Spinal cord (tissue), 10 donors: ENCODE measurements around the gene MITF. TPM values are rescaled to one million over a fixed set of nuclear protein-coding genes. Genes with fewer than 3 reads are reported as not detected.

ENCODE experiments used
- DNase-seq, 6 donors: peaks; one replicate each; pipeline versions ENCODE4 v3.0.0 to v3.0.0-alpha.2; 2013 to 2015; ENCODE audit warnings: low spot score in 6 of 6, low read depth in 4 of 6
- H3K27ac ChIP-seq: one replicate; pipeline ENCODE4 v1.5.1; 2013; ENCODE audit warnings: low read depth, low read length, control low read depth
- H3K27me3 ChIP-seq: one replicate; pipeline ENCODE4 v1.6.1; 2013; ENCODE audit warnings: low read length; ENCODE audit not compliant: control insufficient read depth, insufficient read depth
- H3K36me3 ChIP-seq: one replicate; pipeline ENCODE4 v1.6.1; 2013; ENCODE audit warnings: low read length; ENCODE audit not compliant: control insufficient read depth, insufficient read depth
- H3K4me1 ChIP-seq: one replicate; pipeline ENCODE4 v1.6.1; 2013; ENCODE audit warnings: low read length; ENCODE audit not compliant: control insufficient read depth, insufficient read depth
- H3K4me3 ChIP-seq: one replicate; pipeline ENCODE4 v1.5.1; 2013; ENCODE audit warnings: low read depth, low read length, control low read depth
- H3K9me3 ChIP-seq: one replicate; pipeline ENCODE4 v1.6.1; 2013; ENCODE audit warnings: low read length; ENCODE audit not compliant: control insufficient read depth, insufficient read depth
- WGBS: methylation state at CpG from one replicate; pipeline ENCODE4 v1.1.5; 2013; ENCODE audit warnings: missing lambda C conversion rate; ENCODE audit not compliant: insufficient coverage; 5-methylcytosine and 5-hydroxymethylcytosine counted together
- polyA plus RNA-seq, 2 donors: library from polyadenylated mRNA; unstranded; fragments of 120-200 nt; gene quantifications; one replicate each; pipeline ENCODE4 v1.2.1, GENCODE V29; 2013; ENCODE audit not compliant: insufficient read length in 2 of 2
- total RNA-seq, 2 donors: library from RNA; depleted of rRNA in 1 of 2; stranded (reverse); fragments of 120-200 nt in 1 of 2; fragments of >200 nt in 1 of 2; gene quantifications; one replicate each; pipeline versions ENCODE4 v1.2.3 to v1.2.4, GENCODE V29; 2013 to 2014
- donor health status: healthy.

Gene MITF
- total and polyA plus RNA-seq, 4 donors, result 4.5 to 11.7 (median 9.0) TPM

DNA sequence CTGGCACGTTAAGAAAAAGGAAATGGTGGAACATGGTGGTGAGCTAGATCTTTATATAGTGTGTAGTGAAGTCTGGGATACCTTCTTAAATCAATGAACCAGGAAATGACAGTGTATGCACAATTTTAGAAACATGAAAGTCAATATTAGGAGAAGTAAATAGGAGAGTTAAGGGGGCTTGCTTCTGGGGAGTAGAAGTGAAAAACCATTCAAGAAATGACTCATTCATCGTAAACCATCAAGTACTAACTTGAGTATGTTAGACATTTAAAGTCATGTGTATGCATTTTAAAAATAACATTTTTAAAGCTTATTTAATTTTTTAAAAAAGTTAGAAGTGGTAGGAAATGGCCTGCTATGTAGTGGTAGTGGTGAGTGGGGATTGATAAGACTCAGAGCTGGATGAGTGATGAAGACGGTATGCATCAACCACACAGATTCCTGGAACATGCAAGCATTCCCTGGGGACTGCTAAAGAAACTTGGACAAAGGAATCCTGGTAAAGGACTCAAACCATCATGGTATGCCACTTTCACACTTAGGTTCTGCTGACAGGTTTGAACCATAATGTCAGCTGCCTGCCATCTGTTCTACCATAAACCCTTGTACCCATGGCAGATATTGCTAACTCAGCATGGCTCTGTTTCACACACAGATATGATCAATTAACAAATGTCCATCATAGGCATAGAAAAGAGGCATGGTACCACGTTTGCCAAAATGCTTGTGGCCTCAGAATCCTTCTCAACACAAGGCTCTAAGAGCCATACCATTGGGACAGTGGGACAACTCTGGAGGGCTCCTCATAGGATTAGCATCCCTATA lies 28.9 kb upstream of the MITF start:
- Histone ChIP-seq H3K4me1 (no peaks in the 10 kb centered on the region), H3K27ac (no peak overlapping the region), H3K36me3 (no peaks in the 10 kb centered on the region), H3K4me3 (no peak overlapping the region), H3K9me3 (no peaks in the 10 kb centered on the region), H3K27me3 (no peaks in the 10 kb centered on the region)
- whole genome bisulfite sequencing, result 89% methylated on average over 2 of the region's 4 CpGs
- no peak for DNase-seq

DNA sequence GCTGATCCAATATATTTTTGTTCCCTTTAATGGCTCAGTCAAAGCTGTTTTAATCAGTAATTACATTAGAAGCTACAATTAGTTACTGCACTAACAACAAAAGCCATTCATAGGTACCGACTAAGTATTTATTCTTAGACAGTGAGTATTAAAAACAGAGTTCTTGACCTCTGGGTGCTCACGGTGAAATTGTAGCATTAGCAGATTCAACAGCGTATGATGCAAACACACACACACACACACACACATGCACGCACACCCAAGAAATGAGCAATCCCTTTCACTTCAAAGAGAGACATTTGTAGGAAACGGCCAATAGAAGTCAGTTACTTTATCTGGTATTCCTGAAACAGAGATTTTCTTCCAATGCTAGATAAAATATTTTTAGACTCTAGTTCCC lies 27.0 kb upstream of the MITF start:
- H3K4me1 ChIP-seq, result no peaks in the 10 kb centered on the region
- no peak overlapping the region for H3K27ac ChIP-seq
- no peak overlapping the region for H3K4me3 ChIP-seq
- no peaks in the 10 kb centered on the region for H3K9me3 ChIP-seq
- H3K36me3 ChIP-seq, result no peaks in the 10 kb centered on the region
- DNase-seq, result no peak
- WGBS, result no CpG with 5 or more reads among the region's 5 CpGs
- no peaks in the 10 kb centered on the region for H3K27me3 ChIP-seq

- DNase-seq, result no peak
- Histone ChIP-seq H3K4me3 (no peak overlapping the region), H3K9me3 (no peaks in the 10 kb centered on the region), H3K36me3 (no peaks in the 10 kb centered on the region), H3K27ac (no peak overlapping the region), H3K4me1 (no peaks in the 10 kb centered on the region), H3K27me3 (no peaks in the 10 kb centered on the region)
- no CpG with 5 or more reads among the region's 4 CpGs for WGBS
These were observed 26.3 kb upstream of the MITF start for GRCh38 chr3:69712933-69713332.

GRCh38 chr3:69715204-69715603 lies 24.1 kb upstream of the MITF start:
- Histone ChIP-seq H3K9me3 (no peaks in the 10 kb centered on the region), H3K27ac (no peak overlapping the region), H3K36me3 (no peaks in the 10 kb centered on the region), H3K4me1 (no peaks in the 10 kb centered on the region), H3K4me3 (no peak overlapping the region), H3K27me3 (no peaks in the 10 kb centered on the region)
- DNase-seq, result no peak
- WGBS, result no CpG with 5 or more reads among the region's 1 CpG

DNA sequence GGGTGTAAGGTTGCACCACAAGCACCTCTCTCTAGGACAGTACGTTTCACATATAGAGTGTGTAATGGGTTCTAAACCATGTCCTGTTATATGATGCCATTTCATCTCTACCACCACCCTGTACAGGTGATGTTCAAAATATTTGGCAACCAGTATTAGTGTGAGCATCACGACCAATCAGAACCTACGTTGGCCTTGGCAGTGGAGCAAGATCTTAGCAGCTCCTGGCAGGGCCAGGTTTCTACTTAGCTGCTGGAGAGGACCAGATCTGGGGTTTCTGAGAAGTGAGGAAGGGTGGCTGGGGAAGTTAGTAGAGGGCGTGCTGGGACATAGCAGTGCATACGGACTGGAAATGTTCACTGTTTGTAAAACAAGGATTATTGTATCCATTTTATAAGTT lies 23.1 kb upstream of the MITF start:
- Histone ChIP-seq H3K9me3 (no peaks in the 10 kb centered on the region), H3K36me3 (no peaks in the 10 kb centered on the region), H3K4me1 (no peaks in the 10 kb centered on the region), H3K27ac (no peak overlapping the region), H3K4me3 (no peak overlapping the region), H3K27me3 (no peaks in the 10 kb centered on the region)
- WGBS, result 76% methylated on average over 4 of the region's 5 CpGs
- DNase-seq, result peak in 1 of 6 donors; percentile 10

DNA sequence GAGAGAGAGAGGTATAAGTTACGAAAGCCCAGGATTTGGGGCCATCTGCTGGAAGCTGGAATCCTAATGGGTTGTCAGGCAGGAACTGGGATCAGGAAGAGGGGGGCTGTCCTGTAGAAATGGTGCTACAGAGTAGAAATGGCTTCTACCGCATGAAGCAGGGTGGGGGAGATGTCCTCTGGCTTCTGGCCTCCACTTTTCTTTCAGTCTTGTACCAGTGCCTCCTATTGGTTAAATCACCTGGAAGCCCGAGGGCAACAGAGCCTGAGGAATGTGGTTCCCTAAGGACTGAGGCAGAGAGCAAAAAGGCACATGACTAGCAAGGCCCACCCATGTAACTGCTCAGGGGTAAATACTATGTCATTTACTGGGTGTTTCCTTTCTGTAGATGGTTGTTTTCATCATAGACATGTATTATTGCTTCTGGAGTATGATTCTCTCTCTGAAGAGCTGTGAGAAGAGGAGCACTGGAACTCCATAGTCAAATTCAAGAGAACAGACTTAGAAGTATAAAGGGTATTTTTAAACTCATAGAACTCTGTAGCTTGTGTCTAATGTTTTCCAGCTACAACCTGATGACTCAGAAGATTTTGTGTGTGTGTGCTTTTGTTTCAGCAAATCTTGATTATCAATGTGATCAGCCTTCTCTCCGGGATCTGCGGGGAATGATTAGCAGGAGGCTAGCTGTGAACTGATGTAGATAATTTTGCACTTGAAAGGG lies 20.2 kb upstream of the MITF start:
- Histone ChIP-seq H3K9me3 (no peaks in the 10 kb centered on the region), H3K27ac (no peak overlapping the region), H3K4me1 (no peaks in the 10 kb centered on the region), H3K4me3 (no peak overlapping the region), H3K27me3 (no peaks in the 10 kb centered on the region), H3K36me3 (no peaks in the 10 kb centered on the region)
- DNase-seq, result peak in 1 of 6 donors; percentile 11
- WGBS, result 88% methylated on average over 3 of the region's 5 CpGs

- no peaks in the 10 kb centered on the region for H3K27me3 ChIP-seq
- 83% methylated on average over 1 of the region's 3 CpGs for WGBS
- H3K36me3 ChIP-seq, result no peaks in the 10 kb centered on the region
- no peak overlapping the region for H3K4me3 ChIP-seq
- no peak for DNase-seq
- H3K27ac ChIP-seq, result no peak overlapping the region
- H3K4me1 ChIP-seq, result no peaks in the 10 kb centered on the region
- no peaks in the 10 kb centered on the region for H3K9me3 ChIP-seq
These were observed 19.6 kb upstream of the MITF start for GRCh38 chr3:69719587-69720122.

DNA sequence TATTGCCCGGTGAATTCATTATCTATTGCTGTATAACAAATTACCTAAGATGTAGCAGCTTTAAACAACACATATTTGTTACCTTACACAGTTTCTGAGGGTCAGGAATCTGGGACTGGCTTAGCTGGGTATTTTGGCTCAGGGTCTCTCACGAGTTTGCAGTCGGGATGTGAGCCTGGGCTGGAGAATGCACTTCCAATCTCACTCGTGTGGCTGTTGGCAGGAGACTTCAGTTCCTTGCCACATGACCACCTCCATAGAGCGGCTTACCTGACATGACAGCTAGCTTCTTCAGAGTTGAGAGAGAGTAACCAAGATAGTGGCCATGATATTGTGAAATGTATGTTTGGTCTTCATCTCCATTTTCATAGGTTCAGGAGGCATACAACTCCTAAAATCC lies 18.4 kb upstream of the MITF start:
- 79% methylated on average over 3 of the region's 5 CpGs for WGBS
- no peak overlapping the region for H3K4me3 ChIP-seq
- no peak for DNase-seq
- H3K27me3 ChIP-seq, result no peaks in the 10 kb centered on the region
- H3K9me3 ChIP-seq, result no peaks in the 10 kb centered on the region
- H3K36me3 ChIP-seq, result no peaks in the 10 kb centered on the region
- H3K27ac ChIP-seq, result no peak overlapping the region
- no peaks in the 10 kb centered on the region for H3K4me1 ChIP-seq

- Histone ChIP-seq H3K27ac (no peak overlapping the region), H3K9me3 (no peaks in the 10 kb centered on the region), H3K4me1 (no peaks in the 10 kb centered on the region), H3K4me3 (no peak overlapping the region), H3K36me3 (no peaks in the 10 kb centered on the region), H3K27me3 (no peaks in the 10 kb centered on the region)
- WGBS, result 69% methylated on average over 2 of the region's 4 CpGs
- DNase-seq, result peak in 1 of 6 donors; percentile 3
These were observed 15.9 kb upstream of the MITF start for GRCh38 chr3:69723389-69723788.
